Measurements from ENCODE around the gene CCDC157.
"Not testable (repeated sequence)": the region's sequence is repeated elsewhere in the genome, so short reads cannot be mapped to it uniquely, and the experiment has no call there.

Gene CCDC157

GRCh38 chr22:30335236-30335635 is 21.6 kb upstream of the CCDC157 start:
- TF ChIP-seq ZFX (IDR thresholded peaks at IDR 0.05) (no peak), CTCF (conservative IDR thresholded peaks at IDR 0.05) (no peak)

GRCh38 chr22:30336752-30337460 is 19.9 kb upstream of the CCDC157 start:
- no peak overlapping the region for H3K27ac ChIP-seq
- TF ChIP-seq CTCF (conservative IDR thresholded peaks at IDR 0.05) (no peak), ZFX (IDR thresholded peaks at IDR 0.05) (no peak)

More at GRCh38 chr22:30335236-30335635, 21.6 kb upstream of the CCDC157 start:
- H3K27ac ChIP-seq: no peak overlapping the region

GRCh38 chr22:30337461-30337778 is 19.4 kb upstream of the CCDC157 start:
- H3K27ac ChIP-seq: no peak overlapping the region
- TF ChIP-seq ZFX (IDR thresholded peaks at IDR 0.05) (no peak), CTCF (conservative IDR thresholded peaks at IDR 0.05) (no peak)

- not testable (repeated sequence) for H3K27ac ChIP-seq
Measured at GRCh38 chr22:30338341-30338740, 18.5 kb upstream of the CCDC157 start.

GRCh38 chr22:30338802-30339201 is 18.0 kb upstream of the CCDC157 start:
- TF ChIP-seq CTCF (conservative IDR thresholded peaks at IDR 0.05) (no peak), ZFX (IDR thresholded peaks at IDR 0.05) (no peak)
- no peak overlapping the region for H3K27ac ChIP-seq

- H3K27ac ChIP-seq: no peak overlapping the region
- TF ChIP-seq ZFX (IDR thresholded peaks at IDR 0.05): no peak
- no peak for TF ChIP-seq CTCF (conservative IDR thresholded peaks at IDR 0.05)
Measured at GRCh38 chr22:30340911-30341685, 15.7 kb upstream of the CCDC157 start.

- TF ChIP-seq ZFX (IDR thresholded peaks at IDR 0.05) (no peak), CTCF (conservative IDR thresholded peaks at IDR 0.05) (no peak)
- no peak overlapping the region for H3K27ac ChIP-seq
Measured at GRCh38 chr22:30344447-30345200, 12.2 kb upstream of the CCDC157 start.

Data from C4-2B (cell line).